Uterus (tissue), 4 donors: ENCODE measurements around the gene C5orf15. TPM values are rescaled to one million over a fixed set of nuclear protein-coding genes. Genes with fewer than 3 reads are reported as not detected.
"Not testable (repeated sequence)": the region's sequence is repeated elsewhere in the genome, so short reads cannot be mapped to it uniquely, and the experiment has no call there.

ENCODE experiments used
- DNase-seq, 2 donors: peaks; one replicate each; pipeline ENCODE4 v3.0.0-alpha.2; 2019 to 2020
- H3K27ac ChIP-seq, 2 donors: fragments of 200-600 bp; sonication (generic); 1 replicate in 1 of 2; 2 replicates in 1 of 2; pipeline ENCODE4 v1.5.1; 2016 to 2018
- H3K27me3 ChIP-seq, 2 donors: fragments of 200-600 bp; sonication (generic); one replicate each; pipeline ENCODE4 v1.5.1; 2018 to 2019; ENCODE audit warnings: control low read depth in 1 of 2
- H3K36me3 ChIP-seq, 2 donors: fragments of 200-600 bp; sonication (generic); one replicate each; pipeline ENCODE4 v1.5.1; 2019; ENCODE audit warnings: control low read depth in 1 of 2
- H3K4me1 ChIP-seq, 2 donors: fragments of 200-600 bp; sonication (generic); one replicate each; pipeline ENCODE4 v1.5.1; 2018 to 2019; ENCODE audit warnings: control low read depth in 1 of 2
- H3K4me3 ChIP-seq, 2 donors: fragments of 200-600 bp; sonication (generic); 1 replicate in 1 of 2; 2 replicates in 1 of 2; pipeline ENCODE4 v1.5.1; 2018 to 2019; ENCODE audit warnings: mild to moderate bottlenecking in 1 of 2
- H3K9me3 ChIP-seq, 2 donors: fragments of 200-600 bp; sonication (generic); one replicate each; pipeline ENCODE4 v1.5.1; 2019; ENCODE audit warnings: control low read depth in 1 of 2
- POLR2A ChIP-seq, 2 donors: fragments of 450-650 bp; IDR thresholded peaks; one replicate each; pipeline ENCODE4 v1.6.1; 2016; ENCODE audit warnings: antibody characterized with exemption in 2 of 2, mild to moderate bottlenecking in 1 of 2, moderate library complexity in 1 of 2
- intact Hi-C: fragments of 100-400 bp; cut with DNase I; formaldehyde crosslinking; loops from one replicate; pipeline ENCODE4 v1.15.1; 2023; ENCODE audit warnings: low total_unique reads
- total RNA-seq, 4 donors: library from RNA; depleted of rRNA in 3 of 4; stranded (reverse); fragments of >200 nt in 3 of 4; gene quantifications; one replicate each; pipeline versions ENCODE4 v1.1.0 to v1.2.4, GENCODE V29; 2014 to 2023
- TF ChIP-seq, protein P1 (sequence below), 4 experiments: fragments of 200-600 bp in 2 of 4; fragments of 450-650 bp in 2 of 4; sonication (generic) in 2 of 4; IDR thresholded peaks; one replicate each; pipeline ENCODE4 v1.5.1; 2016 to 2019; ENCODE audit warnings: antibody characterized with exemption in 4 of 4, mild to moderate bottlenecking in 2 of 4, moderate library complexity in 1 of 4
- donor health status: DM: yes; HTN: yes; CAD: no.

C5orf15 gene
- total RNA-seq, 4 donors from 2014 or later, result 10.5 to 98.9 (median 27.5) TPM

DNA sequence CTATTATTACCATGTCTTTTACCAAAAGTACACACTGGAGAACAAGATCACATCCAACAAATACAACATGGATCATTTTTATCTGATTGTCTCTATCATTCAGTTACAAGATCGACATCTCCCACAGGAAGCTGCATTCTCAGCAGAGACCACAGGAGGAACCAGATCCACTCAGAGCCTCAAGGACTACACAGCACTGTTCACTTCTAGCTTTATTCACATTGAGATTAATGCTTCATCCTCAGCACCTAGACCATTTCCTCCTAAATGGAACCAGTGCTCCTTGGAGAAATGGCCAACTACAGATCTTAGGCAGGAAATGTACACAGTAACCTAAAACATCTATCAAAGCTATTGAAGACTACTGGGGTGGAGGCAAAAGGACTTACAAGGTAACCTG, 13.3 kb upstream of the C5orf15 start:
- H3K9me3 ChIP-seq, result no peaks in the 10 kb centered on the region
- intact Hi-C loops, result no loop called here
- DNase-seq, result no peak

DNA sequence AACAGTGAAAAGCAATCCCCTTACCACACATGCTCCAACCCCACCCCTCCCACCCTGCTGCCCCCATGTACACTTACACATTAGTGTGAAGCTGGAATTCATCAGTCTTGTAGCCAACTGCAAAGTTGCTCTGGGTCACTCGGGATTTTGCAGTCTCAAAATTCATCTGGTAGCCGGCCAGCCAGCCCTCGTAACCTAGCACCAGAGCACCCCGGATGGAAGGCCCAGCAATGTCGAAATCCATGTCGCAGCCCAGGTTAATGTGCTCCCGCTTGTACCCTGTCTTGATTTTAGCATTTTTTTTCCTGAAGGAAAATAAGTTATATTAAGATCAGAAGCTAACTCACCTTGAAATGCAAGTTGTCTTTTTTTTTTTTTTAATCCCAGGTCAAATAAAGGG, 12.2 kb upstream of the C5orf15 start:
- Histone ChIP-seq H3K27me3 (no peaks in the 10 kb centered on the region), H3K36me3 (no peaks in the 10 kb centered on the region), H3K4me1 (no peaks in the 10 kb centered on the region), H3K4me3 (no peak overlapping the region), H3K9me3 (no peaks in the 10 kb centered on the region), H3K27ac (no peak overlapping the region)
- TF ChIP-seq, protein P1, sequence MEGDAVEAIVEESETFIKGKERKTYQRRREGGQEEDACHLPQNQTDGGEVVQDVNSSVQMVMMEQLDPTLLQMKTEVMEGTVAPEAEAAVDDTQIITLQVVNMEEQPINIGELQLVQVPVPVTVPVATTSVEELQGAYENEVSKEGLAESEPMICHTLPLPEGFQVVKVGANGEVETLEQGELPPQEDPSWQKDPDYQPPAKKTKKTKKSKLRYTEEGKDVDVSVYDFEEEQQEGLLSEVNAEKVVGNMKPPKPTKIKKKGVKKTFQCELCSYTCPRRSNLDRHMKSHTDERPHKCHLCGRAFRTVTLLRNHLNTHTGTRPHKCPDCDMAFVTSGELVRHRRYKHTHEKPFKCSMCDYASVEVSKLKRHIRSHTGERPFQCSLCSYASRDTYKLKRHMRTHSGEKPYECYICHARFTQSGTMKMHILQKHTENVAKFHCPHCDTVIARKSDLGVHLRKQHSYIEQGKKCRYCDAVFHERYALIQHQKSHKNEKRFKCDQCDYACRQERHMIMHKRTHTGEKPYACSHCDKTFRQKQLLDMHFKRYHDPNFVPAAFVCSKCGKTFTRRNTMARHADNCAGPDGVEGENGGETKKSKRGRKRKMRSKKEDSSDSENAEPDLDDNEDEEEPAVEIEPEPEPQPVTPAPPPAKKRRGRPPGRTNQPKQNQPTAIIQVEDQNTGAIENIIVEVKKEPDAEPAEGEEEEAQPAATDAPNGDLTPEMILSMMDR (IDR thresholded peaks at IDR 0.05), result no peak
- no peak for TF ChIP-seq POLR2A (IDR thresholded peaks at IDR 0.05)
- no peak for DNase-seq
- intact Hi-C loops, result no loop called here

More for the DNA sequence above, 13.3 kb upstream of the C5orf15 start:
- Histone ChIP-seq H3K4me1 (no peaks in the 10 kb centered on the region), H3K36me3 (no peaks in the 10 kb centered on the region), H3K4me3 (no peak overlapping the region), H3K27me3 (no peaks in the 10 kb centered on the region), H3K27ac (no peak overlapping the region)
- TF ChIP-seq, protein P1 (IDR thresholded peaks at IDR 0.05), result no peak
- no peak for TF ChIP-seq POLR2A (IDR thresholded peaks at IDR 0.05)

DNA sequence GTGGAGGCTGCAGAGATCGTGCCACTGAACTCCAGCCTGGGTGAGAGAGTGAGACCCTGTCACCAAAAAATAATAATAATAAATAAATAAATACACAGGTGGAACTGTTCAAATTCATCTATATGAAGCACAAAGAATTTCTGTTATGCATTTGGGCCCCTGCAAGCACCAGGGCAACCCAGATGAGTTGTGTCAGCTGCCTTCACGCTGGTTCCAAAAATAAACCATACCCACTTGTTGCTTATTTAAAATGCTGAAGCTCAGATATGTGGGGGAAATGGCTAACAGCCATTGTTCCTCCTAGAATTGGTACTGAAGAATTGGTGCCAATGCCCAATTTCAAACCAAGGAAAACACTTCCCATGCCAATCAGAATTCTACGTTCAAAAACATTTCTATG, 10.5 kb upstream of the C5orf15 start:
- Histone ChIP-seq H3K4me3 (no peak overlapping the region), H3K36me3 (no peaks in the 10 kb centered on the region), H3K9me3 (no peaks in the 10 kb centered on the region), H3K27me3 (no peaks in the 10 kb centered on the region), H3K4me1 (no peaks in the 10 kb centered on the region), H3K27ac (no peak overlapping the region)
- TF ChIP-seq, protein P1 (IDR thresholded peaks at IDR 0.05), result no peak
- no peak for TF ChIP-seq POLR2A (IDR thresholded peaks at IDR 0.05)
- no peak for DNase-seq
- intact Hi-C loops, result no loop called here

DNA sequence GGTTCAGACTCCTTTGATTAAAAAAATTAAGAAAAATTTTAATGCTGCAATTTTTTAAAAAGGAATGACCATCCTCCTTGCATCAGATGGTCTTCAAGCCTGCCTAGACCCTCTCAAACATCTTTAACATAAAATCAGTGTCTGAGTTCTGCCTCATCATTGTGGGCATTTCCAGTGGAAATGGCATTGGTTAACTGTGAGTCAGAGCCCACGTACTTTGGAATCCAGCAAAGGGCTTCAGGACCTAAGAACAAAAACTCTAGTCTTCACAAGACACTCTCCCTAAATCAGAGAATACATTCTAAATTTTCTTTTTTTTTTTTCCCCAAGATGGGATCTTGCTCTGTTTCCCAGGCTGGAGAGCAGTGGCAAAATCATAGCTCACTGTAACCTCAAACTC, 9.4 kb upstream of the C5orf15 start:
- TF ChIP-seq, protein P1 (IDR thresholded peaks at IDR 0.05), result no peak
- TF ChIP-seq POLR2A (IDR thresholded peaks at IDR 0.05), result no peak
- no peaks in the 10 kb centered on the region for H3K27me3 ChIP-seq
- no peaks in the 10 kb centered on the region for H3K4me1 ChIP-seq
- H3K9me3 ChIP-seq, result no peaks in the 10 kb centered on the region
- DNase-seq, result no peak
- no peaks in the 10 kb centered on the region for H3K36me3 ChIP-seq
- no peak overlapping the region for H3K27ac ChIP-seq
- intact Hi-C loops, result no loop called here
- H3K4me3 ChIP-seq, result no peak overlapping the region

DNA sequence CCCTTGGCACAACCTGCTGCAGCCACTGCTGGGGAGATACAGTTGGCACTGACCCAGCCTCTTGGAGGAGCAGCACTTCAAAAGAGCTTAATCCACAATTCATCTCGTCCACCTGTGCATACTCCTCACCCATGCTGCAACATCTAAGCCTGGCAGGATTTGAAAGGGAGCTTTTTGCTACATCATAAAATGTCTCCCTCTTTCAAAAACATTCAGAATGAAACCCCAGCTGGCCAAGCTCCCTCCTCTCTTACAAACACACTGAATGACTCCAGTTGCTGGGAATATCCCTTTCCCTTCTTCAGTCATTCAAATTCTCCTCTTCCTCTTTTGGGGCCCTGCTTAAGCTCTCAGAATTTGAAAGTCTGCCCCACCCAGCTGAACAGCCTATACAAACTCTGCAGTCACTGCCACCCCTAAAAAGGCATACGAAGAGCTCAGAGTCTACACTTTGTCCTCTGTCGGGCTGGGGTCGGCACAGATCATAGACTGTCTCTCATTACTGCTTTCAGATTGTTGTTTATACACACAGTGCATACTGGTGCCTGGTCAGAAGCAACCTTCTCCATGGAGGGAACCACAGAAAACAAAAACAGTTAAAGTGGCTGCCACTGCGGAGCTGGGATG, 8.8 kb upstream of the C5orf15 start:
- TF ChIP-seq, protein P1 (IDR thresholded peaks at IDR 0.05), result no peak
- TF ChIP-seq POLR2A (IDR thresholded peaks at IDR 0.05), result no peak
- Histone ChIP-seq H3K27me3 (no peaks in the 10 kb centered on the region), H3K4me1 (no peaks in the 10 kb centered on the region), H3K4me3 (no peak overlapping the region), H3K36me3 (no peaks in the 10 kb centered on the region), H3K9me3 (no peaks in the 10 kb centered on the region), H3K27ac (no peak overlapping the region)
- no peak for DNase-seq
- intact Hi-C loops, result no loop called here

DNA sequence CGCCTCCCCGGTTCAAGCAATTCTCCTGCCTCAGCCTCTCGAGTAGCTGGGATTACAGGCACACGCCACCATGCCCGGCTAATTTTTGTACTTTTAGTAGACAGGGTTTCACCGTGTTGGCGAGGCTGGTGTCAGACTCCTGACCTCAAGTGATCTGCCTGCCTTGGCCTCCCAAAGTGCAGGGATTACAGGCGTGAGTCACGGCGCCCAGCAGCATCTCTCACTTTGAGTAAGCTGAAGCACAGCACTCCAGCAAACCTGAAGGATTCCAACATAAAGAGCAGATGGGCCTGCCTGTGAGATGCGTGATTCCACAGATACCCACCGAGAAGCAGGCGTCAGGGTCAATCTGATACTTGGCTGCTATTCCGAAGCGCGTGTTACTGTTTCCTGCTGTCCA, 7.1 kb upstream of the C5orf15 start:
- H3K27me3 ChIP-seq, H3K36me3 ChIP-seq, H3K27ac ChIP-seq, DNase-seq, H3K9me3 ChIP-seq, intact Hi-C loops, H3K4me3 ChIP-seq, H3K4me1 ChIP-seq: not testable (repeated sequence)
